ENCODE data around the gene SCFD2.

DNA sequence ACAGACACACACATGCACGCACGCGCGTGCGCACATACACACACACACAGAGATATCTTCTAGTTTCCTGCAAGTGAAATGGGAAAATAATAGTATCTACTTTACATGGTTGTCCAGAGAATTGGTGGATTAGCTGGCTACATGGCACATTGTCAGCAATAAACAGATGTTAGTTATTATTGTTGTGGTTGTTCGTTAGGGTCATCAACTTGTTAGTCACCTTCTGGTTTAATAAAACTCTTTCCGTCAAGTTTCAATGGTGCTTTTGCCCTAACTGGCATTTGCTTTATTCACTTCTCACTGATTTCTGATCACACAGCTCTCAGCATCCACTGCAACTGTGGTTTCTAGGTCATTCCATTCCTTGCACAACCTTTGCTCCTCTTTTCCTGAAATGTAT lies 529.2 kb downstream of the SCFD2 start:
- TF ChIP-seq, protein P1, sequence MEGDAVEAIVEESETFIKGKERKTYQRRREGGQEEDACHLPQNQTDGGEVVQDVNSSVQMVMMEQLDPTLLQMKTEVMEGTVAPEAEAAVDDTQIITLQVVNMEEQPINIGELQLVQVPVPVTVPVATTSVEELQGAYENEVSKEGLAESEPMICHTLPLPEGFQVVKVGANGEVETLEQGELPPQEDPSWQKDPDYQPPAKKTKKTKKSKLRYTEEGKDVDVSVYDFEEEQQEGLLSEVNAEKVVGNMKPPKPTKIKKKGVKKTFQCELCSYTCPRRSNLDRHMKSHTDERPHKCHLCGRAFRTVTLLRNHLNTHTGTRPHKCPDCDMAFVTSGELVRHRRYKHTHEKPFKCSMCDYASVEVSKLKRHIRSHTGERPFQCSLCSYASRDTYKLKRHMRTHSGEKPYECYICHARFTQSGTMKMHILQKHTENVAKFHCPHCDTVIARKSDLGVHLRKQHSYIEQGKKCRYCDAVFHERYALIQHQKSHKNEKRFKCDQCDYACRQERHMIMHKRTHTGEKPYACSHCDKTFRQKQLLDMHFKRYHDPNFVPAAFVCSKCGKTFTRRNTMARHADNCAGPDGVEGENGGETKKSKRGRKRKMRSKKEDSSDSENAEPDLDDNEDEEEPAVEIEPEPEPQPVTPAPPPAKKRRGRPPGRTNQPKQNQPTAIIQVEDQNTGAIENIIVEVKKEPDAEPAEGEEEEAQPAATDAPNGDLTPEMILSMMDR (IDR thresholded peaks at IDR 0.05) = no peak
- TF ChIP-seq POLR2AphosphoS5 (IDR thresholded peaks at IDR 0.05) (no peak), POLR2A (IDR thresholded peaks at IDR 0.05) (no peak)

Measured in sigmoid colon (tissue), 4 donors.